GM19324 (cell line): Measurements from ENCODE around the gene AHNAK2.

ENCODE experiments used
- ATAC-seq: cut with Tn5 transposase; IDR thresholded peaks from one replicate; pipeline ENCODE4 v1.9.1; 2021; ENCODE audit warnings: mild to moderate bottlenecking, moderate library complexity; ENCODE audit not compliant: unreplicated experiment, low FRiP score

AHNAK2 gene

DNA sequence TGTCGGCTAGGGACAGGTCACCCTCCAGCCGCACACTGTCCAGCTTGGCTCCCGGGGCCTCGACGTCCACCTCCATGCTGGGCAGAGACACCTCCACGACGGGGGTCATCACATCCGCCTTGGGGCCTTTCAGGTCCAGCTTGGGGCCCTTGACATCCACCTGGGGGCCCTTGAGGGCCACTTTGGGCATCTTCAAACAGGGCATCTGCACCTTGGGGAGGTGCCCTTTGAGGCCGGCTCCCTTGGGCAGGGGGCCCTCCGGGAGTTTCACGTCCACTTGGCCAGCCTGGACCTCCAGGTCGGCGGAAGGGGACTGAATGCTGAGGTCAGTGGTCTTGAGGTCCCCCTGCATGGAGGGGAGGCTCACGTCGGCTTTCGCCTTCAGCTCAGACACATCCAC lies 35.6 kb downstream of the AHNAK2 start:
- ATAC-seq: no peak

DNA sequence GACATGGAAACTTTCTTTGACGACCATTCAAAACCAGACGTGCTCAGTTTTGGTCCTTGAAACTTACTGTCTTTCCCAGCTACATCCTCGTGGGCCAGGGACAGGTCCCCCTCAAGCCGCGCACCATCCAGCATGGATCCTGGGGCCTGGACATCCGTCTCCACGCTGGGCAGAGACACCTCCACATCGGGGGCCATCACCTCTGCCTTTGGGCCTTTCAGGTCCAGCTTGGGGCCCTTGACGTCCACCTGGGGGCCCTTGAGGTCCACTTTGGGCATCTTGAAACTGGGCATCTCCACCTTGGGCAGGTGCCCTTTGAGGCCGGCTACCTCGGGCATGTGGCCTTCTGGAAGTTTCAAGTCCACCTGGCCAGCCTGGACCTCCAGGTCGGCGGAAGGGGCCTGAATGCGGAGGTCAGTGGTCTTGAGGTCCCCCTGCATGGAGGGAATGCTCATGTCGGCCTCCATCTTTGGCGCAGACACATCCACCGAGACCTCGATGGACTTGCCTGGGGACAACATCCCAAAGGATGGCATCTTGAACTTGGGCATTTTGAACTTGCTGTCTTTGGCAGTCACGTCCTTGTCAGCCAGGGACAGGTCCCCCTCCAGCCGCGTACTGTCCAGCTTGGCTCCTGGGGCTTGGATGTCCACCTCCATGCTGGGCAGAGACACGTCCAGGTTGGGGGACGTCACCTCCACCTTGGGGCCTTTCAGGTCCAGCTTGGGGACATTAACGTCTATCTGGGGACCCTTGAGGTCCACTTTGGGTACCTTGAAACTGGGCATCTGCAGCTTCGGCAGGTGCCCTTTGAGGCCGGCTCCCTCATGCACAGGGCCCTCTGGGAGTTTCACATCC lies 36.4 kb downstream of the AHNAK2 start:
- ATAC-seq: no peak

DNA sequence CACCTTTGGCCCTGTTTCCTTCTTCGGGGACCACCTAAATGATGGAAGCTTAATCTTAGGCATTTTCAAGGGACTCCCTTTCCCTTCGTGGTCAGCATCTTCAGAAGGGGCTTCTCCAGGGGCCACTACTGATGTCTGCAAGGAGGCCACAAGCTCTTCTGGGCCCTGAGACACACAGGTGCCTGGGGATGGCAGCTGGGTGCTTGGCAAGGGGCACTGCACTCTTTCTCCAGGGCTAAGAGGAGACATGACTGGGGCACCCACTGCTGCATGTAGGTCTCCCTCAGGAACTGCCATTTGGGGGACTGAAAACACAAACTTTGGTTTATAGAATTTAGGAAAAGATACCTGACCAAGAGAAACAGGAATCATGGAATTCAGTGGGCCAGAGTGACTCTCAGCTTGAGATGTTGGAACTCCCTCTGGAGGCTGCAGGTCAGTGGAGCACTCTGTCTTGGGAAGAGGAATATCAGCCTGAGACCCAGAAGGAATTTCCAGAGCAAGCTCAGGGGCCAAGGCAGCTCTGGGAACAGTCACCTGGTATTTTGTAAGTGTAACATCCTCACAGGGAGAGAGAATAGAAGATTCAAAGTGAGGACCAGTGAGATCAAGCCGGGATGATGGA lies 37.5 kb downstream of the AHNAK2 start:
- no peak for ATAC-seq

DNA sequence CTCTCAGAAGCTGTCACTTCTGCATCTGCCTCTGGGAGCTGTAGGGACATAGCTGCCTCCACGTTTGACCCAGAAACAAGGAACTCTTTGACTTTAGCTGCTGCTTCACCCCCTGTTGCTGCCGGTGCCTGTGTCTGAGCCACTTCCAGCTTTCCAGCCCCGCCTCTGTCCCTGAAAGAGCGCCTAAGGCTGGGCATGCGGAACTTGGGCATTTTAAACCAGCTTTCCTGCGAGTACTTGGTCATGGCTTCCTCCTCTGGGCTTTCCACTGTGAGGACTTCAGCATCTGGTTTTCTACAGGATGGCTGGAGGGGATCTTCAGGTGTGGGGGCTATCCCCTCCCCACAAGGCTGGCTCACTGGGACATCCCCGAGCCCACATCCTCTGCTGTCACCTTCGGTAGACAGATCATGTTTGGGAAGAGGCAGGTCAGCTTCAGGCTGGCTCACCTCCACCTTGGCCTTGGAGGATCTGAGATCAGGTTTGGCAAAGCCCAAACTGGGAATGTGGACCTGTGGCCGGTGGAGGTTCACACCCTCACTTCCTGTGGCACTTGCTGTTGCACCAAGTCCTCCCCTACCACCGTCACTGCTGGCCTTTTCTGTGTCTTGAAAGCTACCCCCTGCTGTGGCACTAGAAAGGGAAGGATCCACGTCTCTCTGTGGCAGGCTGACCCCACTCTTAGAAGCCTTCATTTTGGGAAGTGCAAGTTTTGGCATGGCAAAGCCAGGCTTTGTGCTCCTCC lies 38.3 kb downstream of the AHNAK2 start:
- ATAC-seq: no peak

DNA sequence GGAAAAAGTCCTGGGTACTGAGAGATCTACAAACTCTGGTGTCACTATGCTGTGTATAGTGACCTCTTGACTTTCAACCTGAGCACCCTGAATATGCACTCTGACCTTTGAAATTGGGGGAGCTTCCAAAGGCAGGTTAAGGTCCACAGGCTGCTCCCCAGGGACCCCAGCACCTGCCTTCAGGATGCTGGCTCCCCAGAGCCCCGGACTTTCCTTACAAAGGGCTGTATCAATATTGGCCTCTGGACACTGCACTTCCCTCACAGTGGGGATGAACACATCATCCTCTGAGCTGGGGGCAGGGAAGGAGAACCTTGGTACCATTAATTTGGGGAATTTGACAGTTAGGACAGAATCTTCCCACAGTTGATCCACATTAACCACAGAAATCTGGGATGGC lies 39.2 kb downstream of the AHNAK2 start:
- ATAC-seq: no peak

DNA sequence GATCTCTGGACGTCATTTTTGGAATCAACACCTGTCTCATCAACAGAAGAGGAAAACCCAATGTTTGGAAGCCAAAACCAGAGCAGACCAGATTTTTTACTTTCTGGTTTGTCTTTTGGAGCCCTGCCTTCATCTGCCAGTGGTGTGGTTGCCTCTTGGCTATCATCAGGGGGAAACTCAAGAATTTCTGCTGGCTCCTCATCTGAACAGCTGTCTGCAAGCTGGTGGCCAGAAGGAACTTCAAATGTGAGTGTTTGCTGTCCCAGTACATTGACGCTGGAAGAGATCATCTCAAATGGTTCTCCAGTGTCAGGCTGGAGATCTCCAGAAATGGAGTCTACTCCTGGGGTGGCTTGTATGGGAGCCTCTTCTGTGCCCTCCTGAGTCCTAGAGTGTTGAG lies 39.7 kb downstream of the AHNAK2 start:
- ATAC-seq: no peak

DNA sequence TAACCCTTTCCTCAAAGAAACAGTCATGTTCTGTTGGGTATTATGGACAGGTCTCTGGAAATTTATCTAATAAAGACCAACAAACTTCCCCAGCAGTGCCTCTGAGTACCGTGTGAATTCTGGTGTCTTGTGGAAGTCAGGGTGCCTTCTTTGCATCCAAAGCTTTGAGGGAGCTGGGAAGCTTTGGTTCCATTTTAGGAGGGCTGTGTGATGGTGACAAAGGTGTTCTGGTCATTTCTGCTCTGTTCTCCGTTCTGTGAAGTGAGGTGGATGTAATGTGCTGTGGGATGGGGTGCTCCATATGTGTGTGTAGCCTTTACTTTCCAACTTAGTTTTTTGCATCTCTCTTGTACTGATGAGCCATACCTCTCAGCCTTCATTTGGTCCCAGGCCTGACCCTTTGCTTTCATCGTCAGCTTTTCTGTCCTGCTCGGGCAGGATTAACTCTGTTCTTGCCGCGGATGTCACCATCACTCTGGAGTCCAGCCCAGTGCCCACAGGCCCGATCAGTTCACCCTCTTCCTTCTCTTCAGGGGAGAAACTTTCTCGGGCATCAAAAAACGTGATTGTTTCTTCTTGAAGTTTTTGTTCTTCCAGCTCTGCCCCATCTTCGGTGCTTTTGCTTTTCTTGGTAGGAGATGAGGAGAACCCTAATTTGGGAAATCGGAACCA lies 40.3 kb downstream of the AHNAK2 start:
- no peak for ATAC-seq

DNA sequence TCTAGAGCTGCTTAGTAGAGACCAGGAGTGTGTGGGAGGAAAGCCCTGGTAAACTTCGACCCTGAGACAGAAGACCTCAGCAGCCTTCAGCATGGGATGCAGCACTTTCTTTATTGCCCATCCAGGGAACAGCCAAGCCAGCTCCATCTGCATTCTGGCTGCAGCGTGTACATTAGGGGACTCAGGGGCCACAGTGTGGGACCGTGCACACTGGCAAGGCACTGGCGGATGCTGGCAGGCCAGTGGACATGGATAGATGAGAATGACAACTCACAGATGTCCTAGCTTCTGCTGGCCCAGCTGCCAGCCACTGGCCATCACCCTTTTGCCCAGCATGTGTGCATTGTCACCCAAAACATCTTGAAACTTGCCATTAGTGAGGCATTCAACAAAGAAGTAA lies 41.0 kb downstream of the AHNAK2 start:
- ATAC-seq: no peak

DNA sequence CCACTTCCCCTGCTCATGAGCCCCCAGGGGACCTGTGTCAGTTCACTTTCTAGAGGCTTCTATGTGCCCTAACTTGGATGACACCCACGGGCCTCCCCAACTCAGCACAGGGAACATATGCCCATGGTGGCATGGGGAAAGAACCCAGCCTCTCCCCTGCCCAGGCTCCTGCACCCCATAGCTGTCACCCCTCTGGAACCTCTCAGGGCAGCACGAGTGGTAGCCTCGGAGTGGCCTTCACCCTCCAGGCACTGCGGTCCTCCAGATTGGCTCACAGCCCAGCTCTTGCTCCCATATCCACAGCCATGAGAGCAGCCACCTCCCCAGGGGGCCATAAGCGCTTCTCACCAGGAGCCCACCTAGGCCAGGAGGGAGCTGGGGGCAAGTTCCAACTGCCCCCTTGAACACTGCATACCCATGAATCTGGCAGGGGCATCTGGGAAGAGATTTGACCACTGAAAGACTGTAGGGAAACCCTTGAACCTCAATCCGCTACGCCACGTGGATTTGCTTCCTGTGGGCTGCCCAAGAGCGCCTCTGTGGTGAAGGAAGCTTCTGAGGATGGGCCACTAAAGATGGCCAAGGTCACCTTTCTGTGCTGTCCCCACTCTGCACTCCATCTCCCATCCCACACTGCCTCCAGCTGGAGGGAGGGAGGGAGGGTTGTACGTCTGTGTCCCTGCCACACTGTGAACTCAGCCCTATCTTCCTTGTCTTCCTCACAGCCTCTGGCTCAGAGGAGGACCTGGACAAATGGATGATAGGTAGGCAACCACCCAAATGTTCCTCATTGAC lies 41.6 kb downstream of the AHNAK2 start:
- ATAC-seq: no peak

DNA sequence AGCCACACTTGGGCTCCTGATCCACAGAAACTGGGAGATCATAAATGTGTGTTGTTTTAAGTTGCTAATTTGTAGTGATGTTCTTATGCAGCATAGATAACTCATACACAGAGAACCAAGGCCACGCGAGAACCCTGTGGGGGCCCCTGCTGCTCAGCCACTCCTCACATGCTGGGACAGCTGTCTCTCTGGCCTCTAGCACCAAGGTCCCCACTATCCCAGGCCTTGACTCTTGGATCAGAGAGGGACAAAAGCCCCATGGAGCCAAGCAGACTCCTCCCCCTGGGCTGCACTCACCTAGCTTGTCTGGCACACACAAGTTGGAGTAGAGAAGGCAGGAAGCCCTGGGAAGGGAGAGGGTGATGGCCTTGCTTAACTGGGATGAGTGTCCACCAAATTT lies 42.2 kb downstream of the AHNAK2 start:
- ATAC-seq: no peak

DNA sequence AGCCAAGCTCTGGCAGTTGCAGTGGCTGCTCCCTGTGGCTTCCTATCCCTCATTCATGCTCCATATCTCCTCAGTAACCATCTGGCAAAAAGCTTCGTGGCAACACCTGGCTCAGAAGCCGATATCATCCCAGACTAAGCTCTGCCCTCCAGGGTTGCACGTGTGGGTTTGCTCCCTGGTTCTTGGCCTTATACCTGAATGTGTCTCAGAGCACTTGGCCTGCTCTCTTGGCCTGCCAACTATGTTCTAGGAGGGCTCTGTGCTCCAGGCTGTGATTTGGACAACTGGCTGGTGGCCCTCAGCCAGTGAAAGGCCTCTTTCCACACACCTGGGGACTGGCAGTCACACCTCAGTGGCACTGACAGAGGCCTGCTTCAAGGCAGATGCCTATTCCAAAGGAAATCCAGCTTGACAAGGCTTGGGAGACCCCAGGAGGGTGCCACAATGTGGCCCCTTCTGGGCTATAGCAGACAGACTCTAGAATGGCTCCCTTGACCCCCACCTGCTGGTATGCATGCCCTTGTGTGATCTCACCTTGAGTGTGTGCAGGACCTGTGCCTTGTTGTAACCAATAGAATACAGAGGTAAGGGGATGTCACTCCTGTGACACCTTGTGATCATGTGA lies 43.0 kb downstream of the AHNAK2 start:
- no peak for ATAC-seq

DNA sequence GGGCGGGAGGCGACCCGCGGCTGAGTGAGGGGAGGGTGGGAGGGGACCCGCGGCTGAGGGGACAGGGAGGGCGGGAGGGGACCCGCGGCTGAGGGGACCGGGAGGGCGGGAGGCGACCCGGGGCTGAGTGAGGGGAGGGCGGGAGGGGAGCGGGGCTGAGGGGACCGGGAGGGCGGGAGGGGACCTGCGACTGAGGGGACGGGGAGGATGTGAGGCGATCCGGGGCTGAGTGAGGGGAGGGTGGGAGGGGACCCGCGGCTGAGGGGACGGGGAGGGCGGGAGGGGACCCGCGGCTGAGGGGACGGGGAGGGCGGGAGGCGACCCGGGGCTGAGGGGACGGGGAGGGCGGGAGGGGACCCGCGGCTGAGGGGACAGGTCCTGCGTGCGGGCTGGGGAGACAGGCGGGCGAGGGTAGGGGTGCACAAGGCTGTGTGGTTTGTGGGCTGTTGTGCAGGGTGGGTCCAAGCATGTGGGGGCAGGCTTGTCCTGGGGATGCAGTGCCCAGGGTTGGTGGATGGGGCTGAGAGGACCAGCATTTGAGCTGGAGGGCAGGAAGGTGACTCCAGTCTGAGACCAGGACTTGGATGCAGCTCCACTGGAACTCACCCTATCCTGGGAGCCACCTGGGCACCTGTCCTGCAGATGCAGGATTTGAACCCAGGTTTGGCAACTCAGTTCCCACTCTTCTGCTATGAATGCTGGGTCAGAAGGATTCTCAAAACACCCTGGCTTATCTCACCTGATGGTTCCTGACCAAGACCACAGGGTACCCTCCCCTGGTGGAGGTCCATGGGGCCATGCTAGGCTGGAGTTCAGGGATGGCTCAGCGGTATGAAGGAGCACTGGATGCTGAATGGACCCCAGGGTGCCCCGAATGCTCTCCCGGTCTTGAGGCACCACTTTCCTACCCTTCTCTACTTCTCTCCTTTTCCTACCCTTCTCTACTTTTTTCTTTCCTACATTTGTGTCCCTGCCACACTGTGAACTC lies 44.1 kb downstream of the AHNAK2 start:
- no peak for ATAC-seq

DNA sequence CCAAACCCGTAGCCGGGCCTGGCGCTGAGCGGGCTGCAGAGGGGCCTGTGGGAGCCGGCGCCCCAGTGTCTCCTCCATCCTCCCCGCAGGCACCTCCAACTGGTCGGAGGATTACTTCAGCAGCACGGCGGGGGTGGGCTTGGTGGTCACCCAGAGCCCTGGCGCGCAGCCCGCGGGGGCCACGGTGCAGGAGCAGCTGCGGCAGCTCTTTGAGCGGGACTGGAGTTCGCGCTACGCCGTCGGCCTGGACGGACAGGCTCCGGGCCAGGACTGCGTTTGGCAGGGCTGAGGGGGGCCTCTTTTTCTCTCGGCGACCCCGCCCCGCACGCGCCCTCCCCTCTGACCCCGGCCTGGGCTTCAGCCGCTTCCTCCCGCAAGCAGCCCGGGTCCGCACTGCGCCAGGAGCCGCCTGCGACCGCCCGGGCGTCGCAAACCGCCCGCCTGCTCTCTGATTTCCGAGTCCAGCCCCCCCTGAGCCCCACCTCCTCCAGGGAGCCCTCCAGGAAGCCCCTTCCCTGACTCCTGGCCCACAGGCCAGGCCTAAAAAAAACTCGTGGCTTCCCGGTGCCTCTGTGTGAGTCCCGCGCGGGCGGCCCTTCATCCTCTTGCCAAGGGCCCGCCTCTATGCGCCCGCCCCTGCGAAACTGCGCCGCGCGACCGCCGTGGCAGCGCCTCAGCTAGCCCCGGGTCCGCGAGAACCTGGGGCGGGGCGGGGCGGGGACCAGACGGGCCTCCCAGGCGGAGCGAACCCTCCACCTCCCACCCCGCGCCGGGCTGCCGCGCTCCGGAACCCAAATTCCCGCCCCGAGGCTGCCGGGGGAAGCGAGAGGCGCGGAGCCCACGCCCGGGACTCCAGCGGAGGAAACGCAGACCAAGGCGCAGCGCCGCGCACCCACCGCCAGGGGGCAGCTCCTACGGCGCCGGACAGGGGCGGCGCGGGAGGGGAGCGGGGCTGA lies 45.2 kb downstream of the AHNAK2 start:
- ATAC-seq: no peak

DNA sequence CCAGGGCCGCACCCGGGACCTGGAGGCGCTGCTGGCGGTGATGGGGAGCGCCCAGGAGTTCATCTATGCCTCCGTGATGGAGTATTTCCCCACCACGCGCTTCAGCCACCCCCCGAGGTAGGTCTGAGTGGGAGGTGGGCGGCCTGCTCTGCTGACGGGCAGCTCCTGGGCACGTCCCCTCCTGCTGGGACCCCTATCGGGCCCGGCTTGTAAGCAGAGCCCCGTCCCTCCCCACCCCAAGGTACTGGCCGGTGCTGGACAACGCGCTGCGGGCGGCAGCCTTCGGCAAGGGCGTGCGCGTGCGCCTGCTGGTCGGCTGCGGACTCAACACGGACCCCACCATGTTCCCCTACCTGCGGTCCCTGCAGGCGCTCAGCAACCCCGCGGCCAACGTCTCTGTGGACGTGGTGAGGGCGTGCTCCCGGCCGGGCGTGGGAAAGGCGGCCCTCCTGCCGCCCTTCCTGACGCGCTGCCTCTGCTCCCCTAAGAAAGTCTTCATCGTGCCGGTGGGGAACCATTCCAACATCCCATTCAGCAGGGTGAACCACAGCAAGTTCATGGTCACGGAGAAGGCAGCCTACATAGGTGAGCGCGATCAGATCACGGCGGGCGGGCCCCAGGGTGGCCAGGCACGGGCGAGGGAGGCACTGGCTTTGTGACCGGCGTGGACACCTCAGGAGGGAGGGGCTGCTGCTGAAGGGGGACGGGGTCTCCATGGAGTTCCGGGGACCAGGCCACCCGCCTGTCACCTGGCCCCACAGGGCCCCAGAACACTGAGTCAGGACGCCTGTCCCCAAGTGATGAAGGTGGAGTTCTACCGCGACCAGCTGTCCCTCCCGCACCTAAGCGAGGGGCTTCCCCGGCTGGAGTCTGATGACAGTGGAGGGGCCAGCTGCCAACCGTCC lies 46.2 kb downstream of the AHNAK2 start:
- no peak for ATAC-seq

DNA sequence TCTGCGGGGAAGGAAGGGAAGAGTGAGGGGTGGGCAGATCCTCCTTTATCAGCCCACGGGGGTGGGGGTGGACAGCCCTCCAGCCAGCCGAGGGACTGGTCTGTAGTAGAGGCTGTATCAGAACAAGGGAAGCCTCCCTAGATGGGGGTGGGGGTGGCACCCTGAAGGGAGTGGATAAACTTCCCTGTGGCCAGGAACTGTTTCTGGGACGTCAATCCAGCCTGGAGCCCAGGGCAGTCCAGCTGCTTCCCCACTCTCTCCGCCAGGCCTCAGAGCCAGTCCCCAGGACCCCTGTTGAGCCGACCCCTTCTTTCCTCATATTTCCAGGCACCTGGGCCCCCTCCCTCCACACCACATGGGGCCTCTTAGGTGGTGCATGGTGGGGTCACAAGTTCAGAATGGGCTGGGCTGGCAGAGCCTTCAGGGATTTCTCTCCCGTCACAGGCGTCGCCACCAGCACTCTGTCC lies 46.8 kb downstream of the AHNAK2 start:
- no peak for ATAC-seq
